CD4-positive, alpha-beta T cell treated with Interleukin-10 for 1 hour (primary cell): ENCODE data around the gene HSPA12A.

Source experiments
- DNase-seq: peaks from one replicate; pipeline ENCODE4 v3.0.0-alpha.2; 2020

HSPA12A gene

GRCh38 chr10:116665541-116666125 is 76.7 kb downstream of the HSPA12A start:
- DNase-seq: no peak

- DNase-seq: no peak
Measured at GRCh38 chr10:116664631-116665030, 77.7 kb downstream of the HSPA12A start.

GRCh38 chr10:116663342-116663741 is 79.0 kb downstream of the HSPA12A start:
- DNase-seq: no peak

- no peak for DNase-seq
Measured at GRCh38 chr10:116660860-116661259, 81.5 kb downstream of the HSPA12A start.

GRCh38 chr10:116659049-116659670 is 83.2 kb downstream of the HSPA12A start:
- no peak for DNase-seq

GRCh38 chr10:116657863-116658551 is 84.4 kb downstream of the HSPA12A start:
- DNase-seq: no peak

GRCh38 chr10:116656044-116656443 is 86.3 kb downstream of the HSPA12A start:
- DNase-seq: no peak

- DNase-seq: no peak
Measured at GRCh38 chr10:116655568-116655967, 86.8 kb downstream of the HSPA12A start.

GRCh38 chr10:116654816-116655215 is 87.5 kb downstream of the HSPA12A start:
- no peak for DNase-seq

GRCh38 chr10:116653885-116654284 is 88.5 kb downstream of the HSPA12A start:
- no peak for DNase-seq

GRCh38 chr10:116648903-116649302 is 93.5 kb downstream of the HSPA12A start:
- DNase-seq: no peak

GRCh38 chr10:116646502-116646901 is 95.9 kb downstream of the HSPA12A start:
- no peak for DNase-seq

- DNase-seq: no peak
Measured at GRCh38 chr10:116637830-116638229, 104.5 kb downstream of the HSPA12A start.

GRCh38 chr10:116636976-116637375 is 105.4 kb downstream of the HSPA12A start:
- DNase-seq: no peak

GRCh38 chr10:116636385-116636784 is 106.0 kb downstream of the HSPA12A start:
- no peak for DNase-seq

- DNase-seq: no peak
Measured at GRCh38 chr10:116634126-116634975, 108.0 kb downstream of the HSPA12A start.

- DNase-seq: no peak
Measured at GRCh38 chr10:116633216-116633600, 109.2 kb downstream of the HSPA12A start.

GRCh38 chr10:116632596-116633215 is 109.7 kb downstream of the HSPA12A start:
- no peak for DNase-seq

- no peak for DNase-seq
Measured at GRCh38 chr10:116631871-116632295, 110.5 kb downstream of the HSPA12A start.

- no peak for DNase-seq
Measured at GRCh38 chr10:116630020-116630419, 112.3 kb downstream of the HSPA12A start.

GRCh38 chr10:116629340-116629739 is 113.0 kb downstream of the HSPA12A start:
- DNase-seq: no peak

- DNase-seq: no peak
Measured at GRCh38 chr10:116627386-116627933, 114.9 kb downstream of the HSPA12A start.

- DNase-seq: no peak
Measured at GRCh38 chr10:116626815-116627214, 115.6 kb downstream of the HSPA12A start.
